Stimulated activated CD4-positive, alpha-beta T cell treated with anti-CD3 and anti-CD28 coated beads, Interleukin-1b, Interleukin-23, amount 100 ng/mL, for 48 hours (primary cell): ENCODE measurements around the gene NCK2.
"Not testable (repeated sequence)": the region's sequence is repeated elsewhere in the genome, so short reads cannot be mapped to it uniquely, and the experiment has no call there.

Experiments used
- DNase-seq: peaks from one replicate; pipeline ENCODE4 v3.0.0-alpha.2; 2020

NCK2 gene

DNA sequence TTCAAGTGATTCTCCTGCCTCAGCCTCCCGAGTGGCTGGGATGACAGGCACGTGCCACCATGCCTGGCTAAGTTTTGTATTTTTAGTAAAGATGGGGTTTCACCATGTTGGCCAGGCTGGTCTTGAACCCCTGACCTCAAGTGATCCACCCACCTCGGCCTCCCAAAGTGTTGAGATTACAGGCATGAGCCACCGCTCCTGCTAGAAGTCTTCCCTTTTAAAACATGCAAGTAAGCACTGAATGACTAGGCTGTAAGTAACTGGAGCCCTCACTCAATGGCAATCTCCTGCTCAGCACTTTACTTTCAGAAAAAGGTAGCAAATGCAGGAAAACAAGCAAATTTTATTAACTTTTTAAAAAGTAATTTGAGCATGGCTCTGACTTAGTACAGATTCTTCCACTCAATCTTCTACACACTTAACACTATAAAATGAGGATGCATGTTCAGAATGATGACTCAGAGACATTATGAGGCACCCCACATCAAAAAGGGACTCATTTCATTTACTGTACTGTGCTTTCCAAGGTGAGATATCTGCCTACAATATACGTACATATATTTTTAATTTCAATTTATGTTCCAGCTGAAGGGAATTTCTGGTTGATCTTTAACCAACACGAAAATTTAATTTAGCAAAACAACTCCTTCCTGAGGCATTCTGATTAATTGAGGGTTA lies 6.6 kb upstream of the NCK2 start:
- DNase-seq, result no peak

DNA sequence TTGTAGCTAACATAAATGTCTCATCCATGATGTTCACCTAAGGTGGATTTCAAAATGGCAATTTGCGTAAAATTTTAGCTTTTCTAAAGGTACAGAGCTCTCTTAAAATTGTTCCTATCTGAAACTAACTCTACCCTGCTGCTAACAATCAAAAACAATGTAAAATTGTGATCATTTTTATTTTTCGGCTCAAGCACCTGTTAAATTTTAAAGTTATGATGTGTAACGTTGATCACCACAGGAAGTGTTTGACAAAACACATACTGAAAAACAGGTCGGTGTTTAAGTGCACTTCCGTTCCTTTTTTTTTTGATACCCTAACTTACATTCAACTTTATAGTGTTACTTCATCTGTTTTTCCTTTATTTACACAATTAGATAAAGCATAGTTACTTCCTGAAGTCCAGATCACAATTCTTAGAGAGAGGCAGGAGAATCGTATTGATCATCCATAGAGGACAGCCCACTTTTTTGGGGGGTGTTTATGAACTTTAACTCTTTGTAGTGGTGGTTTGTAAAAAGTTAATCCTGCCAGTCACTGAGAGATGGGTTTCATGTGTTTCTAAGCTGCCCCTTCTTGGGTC lies 6.0 kb upstream of the NCK2 start:
- no peak for DNase-seq

DNA sequence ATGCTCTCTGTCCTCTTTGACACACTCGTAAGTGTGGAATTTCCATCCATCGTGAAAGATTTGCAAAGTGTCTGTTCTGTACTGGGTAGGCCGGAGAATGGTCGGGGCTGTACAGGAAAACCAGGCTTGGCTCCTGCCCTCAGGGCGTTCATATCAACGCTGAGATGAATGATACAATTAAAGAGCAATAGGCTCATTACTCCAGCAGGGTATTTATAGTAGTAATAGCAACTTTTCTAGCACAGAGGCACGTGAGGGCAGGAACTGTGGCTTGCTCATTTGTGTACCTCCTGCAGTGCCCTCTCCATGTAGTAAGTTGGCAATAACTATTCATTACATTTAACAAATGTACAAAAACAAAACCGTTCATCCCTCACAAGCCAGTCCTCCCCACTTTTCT lies 5.3 kb upstream of the NCK2 start:
- DNase-seq, result peak; percentile 48

DNA sequence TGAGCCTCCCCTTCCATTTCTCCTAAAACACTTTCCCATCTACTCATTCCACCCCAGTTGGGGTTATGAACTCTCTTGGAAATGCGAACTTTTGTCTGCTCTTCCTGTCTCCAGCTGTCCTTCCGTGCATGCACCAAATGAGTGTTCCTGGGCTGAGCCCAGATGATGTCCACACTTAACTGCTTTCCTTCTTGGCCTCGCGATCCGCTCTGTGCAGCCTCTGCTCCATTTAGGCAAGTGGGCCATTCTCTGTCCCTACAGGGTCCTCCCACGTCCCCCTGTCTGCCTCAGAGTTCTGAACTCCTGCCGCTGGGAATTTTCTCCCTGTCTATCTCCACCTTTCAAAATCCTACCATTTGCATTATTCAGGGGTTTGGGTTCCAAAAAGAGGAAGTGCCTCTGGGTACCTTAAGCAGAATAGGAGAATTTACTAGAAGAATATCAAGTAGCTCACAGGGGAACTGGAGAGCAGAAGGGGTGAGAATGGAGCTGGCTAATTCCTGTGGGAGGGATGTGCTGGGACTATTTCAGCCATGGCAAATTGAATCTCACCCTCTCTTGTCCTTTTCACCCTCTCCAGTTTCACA lies 4.7 kb upstream of the NCK2 start:
- no peak for DNase-seq

DNA sequence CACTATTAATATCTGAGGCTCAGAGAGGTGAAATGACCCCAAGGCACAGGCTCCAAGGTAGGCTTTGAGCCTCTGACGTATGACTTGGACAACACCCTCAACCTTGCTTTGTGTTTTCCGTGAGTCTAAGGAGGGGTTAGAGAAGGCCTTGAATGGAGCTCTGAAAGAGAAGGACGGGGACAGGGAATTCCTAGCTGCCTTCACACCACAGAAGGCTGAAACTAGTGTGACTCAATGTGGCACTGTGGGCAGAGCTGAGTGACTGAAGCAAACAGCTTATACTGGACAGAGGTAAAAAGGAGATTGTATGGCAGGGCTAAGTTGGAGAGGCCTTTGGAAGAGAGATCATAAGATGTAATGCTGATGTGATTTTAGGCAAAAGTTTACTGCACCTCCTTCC lies 3.5 kb upstream of the NCK2 start:
- DNase-seq, result no peak

DNA sequence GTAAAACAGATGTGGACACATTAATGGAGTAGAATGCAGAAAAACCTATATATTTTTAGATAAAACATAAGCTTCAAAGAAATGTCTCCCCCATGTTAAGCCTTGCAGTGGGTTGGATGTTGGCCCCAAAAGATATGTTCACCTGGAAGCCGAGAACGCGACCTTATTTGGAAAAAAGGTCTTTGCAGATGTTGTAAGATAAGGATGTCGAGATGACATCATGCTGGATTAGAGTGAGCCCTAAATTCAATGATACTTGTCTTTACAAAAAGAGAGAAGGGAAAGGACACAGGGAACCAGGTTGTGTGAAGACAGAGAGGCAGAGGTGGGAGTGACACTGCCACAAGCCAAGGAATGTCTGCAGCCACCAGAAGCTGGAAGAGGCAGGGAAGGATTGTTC lies 3.1 kb upstream of the NCK2 start:
- DNase-seq, result no peak

DNA sequence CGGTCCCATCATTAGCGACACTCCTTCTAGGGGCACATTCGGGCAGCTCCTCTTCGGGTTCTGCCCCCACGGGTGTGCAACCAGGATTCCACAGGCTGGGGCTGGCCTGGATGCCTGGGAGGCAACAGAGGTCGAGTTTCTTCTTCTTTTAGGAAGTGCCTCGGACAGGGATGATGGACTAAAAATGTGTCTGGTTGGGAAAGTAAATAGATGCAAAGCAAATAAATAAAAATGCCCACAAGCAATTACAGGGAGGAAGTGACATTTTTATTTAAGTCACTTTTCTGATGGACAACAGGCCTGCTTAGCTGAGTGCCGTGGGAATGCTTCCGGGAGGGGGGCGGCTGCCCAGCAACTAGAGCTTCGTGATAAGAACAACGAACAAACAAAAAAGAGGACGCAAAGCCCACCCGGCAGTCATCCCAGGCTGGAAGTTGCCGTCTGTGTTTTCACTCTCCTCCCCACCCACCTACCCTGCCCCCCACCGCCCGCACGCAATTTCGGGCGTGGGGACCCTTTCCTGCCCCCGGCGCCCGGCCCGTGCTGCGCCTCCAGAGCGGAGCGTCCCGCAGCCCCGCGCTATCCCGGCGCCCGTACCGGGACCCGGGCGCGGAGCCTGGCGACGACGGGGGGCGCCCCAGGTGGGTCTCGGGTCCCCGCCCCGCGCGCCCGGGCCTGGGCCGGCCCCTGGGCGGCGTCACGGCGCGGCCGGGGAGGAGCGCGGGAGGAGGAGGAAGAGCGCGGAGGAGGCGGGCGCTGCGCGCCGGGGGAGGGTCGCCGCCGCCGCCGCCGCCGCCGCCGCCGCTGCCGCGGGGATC lies 412 bp upstream of the NCK2 start:
- peak; percentile 50 for DNase-seq

DNA sequence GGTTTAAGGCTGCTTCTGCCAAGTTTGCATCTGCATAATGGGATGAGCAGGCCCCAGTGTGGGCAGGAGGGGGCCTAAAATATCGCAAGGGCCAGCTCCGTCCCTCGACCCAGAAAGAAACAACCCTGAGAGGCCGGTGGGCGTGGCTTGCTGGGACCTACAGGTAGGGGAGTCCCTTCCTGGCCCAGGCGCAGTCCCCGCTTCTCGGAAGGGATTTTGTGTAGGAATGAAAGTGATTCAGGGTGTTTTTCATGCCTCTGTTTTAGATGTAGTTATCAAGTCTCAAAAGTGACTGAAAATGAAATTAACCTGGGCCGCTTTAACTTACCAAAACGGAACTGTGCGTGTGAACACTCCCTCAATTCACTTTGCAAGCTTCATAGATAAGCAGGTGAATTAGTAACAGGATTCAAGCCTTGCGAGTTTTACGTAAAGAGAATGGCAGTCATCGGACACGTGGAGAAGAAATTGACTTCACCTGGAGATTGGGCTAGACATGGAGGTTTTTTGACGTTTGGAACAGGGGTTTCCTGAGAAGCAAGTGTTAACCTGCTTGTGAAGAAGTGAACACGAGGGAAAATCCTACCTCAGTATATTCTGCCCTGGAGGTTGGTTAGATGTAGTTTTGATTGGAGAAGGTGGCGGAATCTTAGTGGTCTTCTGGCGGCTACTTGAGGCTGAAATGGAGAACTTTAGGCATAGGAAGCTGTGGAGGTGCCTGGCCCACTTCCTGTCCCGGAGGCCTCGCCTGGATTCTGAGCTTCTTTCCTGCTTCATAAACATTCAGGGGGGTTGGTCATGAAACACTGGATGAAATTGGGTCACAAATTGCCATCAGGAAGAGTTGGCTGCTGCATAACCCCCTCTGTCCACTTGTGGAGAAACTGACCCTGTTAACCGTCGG lies 1.7 kb downstream of the NCK2 start:
- DNase-seq, result peak; percentile 96

DNA sequence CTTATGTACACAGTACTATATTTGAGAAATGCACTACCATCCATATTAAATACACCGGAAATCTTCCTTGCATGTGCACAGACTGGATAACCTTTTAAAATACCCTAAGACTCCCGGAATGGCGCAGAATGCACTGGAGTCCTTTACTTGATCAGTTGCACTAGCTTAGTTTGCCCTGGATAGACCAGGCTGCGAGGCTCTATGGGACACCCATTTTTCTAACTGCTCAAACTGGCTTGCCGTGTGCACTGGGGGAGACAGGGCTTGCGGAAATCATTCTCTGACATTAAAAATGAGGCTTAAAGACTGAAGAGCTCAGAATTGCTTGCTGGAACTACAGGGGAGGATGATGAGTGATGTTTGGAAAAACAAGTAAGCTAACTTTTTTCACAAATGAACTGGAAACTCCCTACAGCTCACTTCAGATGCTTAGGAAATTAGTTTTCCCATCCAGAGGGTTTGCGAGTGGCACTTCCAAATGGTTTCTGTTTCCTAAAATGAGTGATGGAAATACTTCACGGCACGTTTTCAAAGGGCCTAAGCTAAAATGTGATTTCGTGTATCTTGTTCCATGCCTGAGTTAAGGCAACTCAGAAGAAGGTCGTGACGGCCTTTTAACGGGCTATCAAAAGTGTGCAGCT lies 2.7 kb downstream of the NCK2 start:
- DNase-seq, result no peak

DNA sequence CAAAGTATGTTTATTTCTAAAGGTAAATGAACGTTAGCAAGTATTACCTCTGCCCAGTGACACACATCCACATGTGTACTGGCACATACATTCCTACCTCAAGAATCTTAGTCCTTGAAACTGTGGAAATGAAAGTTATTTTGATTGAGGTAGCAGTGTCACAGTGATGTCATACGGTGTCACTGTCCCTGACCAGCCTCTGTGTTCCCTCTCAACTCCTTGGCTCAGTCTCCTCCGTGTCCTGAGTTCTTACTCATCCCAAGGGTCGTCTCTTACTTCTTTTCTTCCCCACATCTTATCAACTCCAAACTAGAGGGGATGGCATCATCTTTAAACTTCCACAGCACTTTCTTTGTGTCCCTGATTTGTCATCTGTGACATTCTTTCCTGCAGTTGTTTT lies 3.3 kb downstream of the NCK2 start:
- DNase-seq, result peak; percentile 54

DNA sequence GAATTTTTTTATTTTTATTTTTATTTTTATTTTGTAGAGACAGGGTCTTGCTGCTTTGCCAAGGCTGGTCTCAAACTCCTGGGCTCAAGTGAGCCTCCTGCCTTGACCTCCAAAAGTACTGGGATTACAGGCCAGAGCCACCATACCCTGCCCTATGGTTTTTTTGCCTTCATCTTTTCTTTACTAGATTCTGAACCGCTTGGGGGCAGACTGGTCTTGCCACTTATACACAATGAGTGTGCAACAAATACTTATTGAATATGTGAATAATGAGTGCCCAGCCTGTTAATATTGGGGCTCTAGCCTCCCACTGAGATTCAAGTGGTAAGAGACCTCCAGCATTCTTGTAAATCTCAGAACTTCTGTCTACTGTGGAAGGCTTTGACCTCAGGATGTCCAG lies 3.9 kb downstream of the NCK2 start:
- no peak for DNase-seq

DNA sequence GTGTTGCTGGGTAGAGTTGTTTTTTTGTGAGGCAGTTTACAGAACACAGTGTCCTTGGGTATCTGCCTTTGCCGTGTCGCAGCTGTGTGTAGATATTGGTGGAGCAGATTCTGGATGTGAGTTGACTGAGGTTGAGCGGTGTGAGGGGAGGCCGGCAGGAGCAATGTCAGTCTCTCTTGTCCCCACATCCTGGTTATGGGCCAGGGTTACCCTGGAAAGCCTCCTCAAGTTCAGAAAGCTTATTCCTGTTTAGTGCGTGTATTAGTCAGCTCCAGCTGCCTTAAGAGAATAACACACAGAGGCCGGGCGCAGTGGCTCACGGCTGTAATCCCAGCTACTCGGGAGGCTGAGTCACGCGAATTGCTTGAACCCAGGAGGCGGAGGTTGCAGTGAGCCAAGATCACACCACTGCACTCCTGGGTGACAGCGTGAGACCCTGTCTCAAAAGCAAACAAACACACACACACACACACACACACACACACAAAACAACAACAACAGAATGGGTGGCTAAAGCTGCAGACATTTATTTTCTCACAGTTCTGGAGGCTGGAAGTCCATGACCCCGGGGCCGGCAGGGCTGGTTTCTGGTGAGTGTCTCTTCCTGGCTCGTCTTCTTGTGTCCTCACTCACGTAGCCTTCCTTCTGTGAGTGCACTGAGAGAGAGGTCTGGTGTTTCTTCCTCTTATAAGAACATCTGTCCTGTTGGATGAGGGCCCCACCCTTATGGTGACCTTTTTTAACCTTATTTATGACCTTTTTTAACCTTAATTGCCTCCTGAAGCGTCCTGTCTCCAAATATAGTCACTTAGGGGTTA lies 5.1 kb downstream of the NCK2 start:
- DNase-seq, result peak; percentile 76

DNA sequence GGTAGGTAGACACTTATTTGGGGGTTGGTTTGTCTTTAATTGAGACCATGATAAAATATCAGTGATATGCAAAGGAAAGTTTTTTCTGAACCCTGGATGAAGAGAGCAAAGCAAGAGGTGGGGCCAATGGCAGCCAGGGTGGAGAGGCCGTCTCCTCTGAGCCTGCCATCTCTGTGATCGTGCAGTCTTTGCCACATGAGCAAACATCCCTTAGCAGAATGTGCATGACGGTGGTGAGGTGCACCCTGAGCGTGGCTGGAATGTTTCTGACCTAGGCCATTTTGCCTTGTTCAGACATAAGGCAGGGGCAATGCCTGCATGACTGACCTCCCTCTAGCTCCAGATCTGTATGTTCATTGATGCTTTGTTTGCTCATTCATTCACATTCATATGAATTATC lies 6.0 kb downstream of the NCK2 start:
- DNase-seq, result no peak

DNA sequence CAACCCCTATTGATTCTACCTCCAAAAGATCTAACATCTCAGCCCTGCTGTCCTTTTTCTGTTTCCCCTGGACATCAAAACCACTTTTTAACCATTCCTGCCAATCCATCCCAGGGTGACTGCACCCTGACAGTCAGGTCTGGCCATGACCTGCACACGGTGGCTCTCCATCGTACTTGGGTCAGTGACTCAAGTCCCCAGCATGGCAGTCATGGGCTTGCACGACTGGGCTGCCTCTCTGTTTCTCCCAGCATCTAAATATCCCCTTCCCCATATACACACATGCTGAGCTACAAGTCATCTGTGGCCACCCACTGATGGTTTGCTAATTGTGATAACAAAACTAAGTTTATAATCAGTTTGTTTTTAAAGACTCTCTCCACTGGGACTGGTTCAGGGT lies 6.6 kb downstream of the NCK2 start:
- DNase-seq, result no peak

DNA sequence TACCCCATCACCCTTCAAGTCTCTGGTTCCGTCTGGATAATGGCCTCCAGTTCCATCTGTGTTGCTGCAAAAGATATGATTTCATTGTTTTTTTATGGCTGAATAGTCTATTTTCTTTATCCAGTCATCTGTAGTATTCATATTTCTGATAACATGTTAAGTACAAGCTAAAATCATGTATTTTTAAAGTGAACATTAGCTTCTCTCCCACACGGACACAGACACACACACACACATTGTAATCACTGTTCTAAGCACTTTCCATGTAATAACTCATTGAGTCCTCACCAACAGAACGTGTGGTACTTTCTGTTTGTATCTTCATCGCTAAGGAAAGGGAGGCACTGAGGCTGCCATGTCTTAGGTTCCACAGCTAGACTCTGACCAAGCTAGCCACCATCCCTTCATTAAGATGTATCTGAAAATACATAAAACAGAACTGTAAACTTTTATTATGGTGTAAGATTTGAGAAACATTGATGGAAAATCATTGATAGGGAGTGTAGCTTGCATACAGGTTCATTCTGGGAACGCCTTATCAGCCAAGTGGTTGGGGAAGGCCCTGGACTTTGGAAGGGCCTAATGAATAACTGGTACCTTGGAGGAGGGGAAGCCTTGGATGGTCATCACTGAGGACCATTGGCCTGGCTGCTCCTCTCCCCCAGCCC lies 8.1 kb downstream of the NCK2 start:
- DNase-seq, result no peak

DNA sequence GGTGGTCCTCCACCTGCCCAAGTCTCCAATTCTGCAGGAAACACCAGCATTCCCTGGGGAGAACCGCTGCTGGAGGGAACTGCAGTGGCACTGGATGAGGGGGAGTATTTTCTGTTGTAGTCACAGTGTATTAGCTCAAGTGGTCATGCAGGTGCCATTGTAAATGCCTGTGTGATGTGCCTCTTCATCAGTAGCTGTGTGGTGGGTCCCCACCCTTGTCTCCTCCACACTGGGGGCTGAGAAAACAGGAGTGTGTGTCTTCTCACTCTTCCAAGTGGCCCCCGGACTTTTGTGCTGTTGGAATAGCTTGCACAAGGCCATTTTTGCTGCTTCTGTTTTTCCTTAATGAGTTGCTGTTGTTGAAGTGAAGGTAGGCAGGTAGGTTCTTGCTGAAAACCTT lies 8.7 kb downstream of the NCK2 start:
- no peak for DNase-seq

DNA sequence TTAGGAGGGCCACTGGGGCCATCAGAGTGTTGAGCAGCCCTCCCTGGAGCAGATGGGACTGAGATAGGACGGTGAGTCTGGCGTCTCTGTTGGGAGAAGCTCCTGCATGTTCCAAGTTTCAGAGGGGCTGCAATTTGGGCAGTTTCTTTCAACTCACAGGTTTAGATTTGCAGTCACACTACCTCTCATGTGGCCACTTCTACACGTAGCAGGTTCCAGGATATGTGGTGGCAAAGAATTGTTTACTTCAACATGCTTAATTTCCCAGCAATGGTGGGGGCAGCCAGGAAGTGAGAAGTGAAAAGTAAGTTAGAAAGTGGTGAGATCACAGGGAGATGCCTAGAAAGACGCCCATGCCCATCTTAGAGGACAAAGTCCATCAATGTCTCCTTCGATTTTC lies 9.3 kb downstream of the NCK2 start:
- DNase-seq, result peak; percentile 66

DNA sequence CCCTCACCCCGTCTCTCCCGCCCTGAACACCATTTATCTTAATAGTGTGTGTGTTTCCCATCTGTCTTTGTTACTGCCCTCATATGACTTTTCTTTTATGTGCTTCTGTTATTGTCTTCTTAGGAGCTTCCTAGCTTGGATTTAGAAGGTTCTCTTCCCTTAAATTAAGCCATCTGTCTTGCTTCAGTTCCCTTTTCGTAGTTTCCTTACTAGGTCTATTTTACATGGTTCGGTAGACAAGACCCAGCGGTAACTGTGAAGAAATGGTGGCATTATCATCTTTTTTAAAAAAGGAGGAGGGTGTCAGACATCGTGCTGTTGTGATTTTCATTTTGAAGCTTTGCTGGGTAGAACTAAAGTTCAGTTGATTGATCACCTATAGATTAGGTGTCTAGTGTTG lies 10.3 kb downstream of the NCK2 start:
- no peak for DNase-seq

DNA sequence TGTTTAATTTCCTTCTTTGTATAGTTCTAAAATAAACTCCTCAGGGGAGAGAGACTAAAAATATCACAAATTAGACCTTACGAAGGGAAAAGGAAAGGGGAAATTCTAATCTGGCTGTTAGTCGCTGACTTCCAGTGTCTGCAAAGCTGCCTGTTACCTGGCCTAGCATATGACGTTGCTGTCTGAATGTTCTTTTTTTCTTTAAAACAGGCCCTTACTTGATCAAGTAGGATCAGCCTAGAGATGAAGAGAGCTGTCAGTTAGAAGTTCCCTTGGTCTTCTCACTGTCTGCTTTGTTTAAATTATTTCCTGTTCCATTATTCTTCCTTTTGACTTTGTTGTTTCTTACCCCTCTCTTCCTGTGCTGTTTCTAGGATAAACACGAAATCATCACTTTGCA lies 11.2 kb downstream of the NCK2 start:
- no peak for DNase-seq

DNA sequence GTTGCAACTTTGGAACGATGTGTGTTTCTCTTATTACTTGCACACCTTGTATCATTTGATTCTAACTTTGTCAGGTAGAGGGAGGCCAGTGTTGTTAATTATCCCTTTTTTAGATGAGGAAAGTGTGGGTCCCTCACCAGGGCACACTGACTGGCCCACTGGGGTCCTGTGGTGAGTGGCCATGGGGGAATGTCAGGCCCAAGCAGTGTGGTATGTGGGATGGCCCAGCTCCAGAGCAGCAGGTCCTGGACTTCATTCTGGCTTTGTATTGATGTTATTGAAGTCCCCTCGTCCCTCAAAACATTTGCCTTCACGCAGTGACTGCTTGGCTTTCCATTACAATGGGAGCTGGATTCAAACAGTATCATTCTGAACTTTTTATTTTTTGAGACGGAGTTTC lies 11.7 kb downstream of the NCK2 start:
- no peak for DNase-seq

DNA sequence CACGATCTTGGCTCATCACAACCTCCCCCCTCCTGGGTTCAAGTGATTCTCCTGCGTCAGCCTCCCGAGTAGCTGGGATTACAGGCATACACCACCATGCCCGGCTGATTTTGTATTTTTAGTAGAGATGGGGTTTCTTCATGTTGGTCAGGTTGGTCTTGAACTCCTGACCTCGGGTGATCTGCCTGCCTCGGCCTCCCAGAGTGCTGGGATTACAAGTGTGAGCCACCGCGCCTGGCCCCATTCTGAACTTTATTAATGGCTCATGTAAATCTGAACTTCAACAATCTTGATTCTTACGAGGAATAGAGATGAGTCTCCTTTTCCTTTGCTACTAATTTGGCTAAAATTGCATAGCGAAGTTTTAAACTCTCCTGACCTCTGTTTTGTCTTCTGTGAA lies 12.2 kb downstream of the NCK2 start:
- DNase-seq, result not testable (repeated sequence)
